GM12872 (cell line): ENCODE data around the gene TMEM41B.

Experiments
- CTCF ChIP-seq: IDR thresholded peaks from 3 replicates; pipeline ENCODE4 v1.5.1; 2011; ENCODE audit warnings: low read depth, mild to moderate bottlenecking, low read length, moderate library complexity; ENCODE audit not compliant: insufficient read depth

The TMEM41B gene

DNA sequence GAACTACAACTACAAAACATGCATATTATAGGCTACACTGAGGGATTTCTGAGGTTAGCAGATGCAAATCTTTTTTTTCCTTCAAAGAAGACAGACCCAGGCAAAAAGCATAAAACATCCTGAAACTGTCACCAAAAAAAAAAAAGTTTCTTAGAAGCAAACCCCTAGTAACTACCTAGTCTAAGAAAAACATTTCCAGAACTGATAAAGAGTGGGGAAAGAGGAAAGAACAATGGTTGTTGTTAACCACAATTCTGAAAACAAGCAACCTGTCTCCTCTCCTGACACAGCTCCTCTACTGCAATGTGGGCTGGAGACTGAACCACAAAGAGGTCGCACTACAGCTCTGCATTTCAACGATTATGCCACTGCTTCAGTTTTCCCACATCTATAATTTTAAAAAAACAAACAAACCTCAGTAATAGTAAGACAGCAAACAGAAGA, 64.2 kb downstream of the TMEM41B start:
- TF ChIP-seq CTCF, result no peak

DNA sequence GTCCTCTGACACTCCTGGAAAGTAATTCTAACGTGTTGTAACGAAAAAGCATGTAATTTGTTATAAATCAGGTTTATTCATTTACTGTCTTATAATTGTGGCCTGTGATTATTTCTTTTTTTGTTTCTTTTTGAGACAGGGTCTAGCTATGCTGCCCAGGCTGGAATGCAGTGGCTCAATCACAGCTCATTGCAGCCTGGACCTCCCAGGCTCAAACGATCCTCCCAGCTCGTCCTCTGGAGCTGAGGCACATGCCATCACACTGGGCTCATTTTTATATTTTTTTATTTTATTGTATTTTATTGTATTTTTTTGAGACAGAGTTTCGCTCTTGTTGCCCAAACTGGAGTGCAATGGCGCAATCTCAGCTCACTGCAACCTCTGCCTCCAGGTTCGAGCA, 65.1 kb downstream of the TMEM41B start:
- no peak for TF ChIP-seq CTCF

GRCh38 chr11:9247863-9248262, 66.5 kb downstream of the TMEM41B start:
- no peak for TF ChIP-seq CTCF

DNA sequence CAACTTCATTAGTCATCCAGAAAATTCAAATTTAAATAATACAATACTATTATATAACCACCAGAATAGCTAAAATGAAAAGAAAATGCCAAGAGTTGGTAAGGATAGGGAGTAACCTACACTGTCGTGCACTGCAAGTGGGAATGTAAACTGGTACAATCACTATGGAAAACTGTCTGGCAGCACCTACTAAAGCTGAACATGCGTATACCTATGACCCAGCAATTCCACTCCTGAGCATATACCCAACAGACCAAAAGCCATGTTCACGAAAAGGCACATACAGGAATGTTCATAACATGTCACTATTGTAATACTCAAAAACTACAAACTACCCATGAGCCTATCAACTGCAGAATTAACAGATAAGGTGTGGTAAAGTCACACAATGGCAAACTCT, 81.9 kb downstream of the TMEM41B start:
- TF ChIP-seq CTCF, result no peak

DNA sequence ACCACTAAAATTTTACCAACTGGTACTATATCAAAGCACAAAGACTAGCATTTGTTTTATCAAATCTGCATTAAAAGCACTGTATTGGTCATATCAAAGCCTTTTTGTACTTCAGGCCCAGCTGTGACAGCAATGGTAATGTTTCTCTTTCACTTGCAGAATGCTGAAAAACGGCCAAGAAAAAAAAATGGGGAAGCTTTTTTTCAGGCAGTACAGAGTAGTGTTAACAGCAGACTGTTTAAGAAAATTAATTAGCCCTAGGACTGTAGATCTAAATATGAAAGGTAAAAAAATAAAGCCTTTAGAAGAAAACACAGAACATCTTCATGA, 82.6 kb downstream of the TMEM41B start:
- TF ChIP-seq CTCF, result no peak
